Transverse colon (tissue), 3 donors: ENCODE data around the gene APMAP.

Experiments
- EP300 ChIP-seq: sonication (generic); formaldehyde crosslinking; IDR thresholded peaks from one replicate; pipeline ENCODE4 v1.6.1; 2017; ENCODE audit warnings: antibody characterized with exemption, low read depth
- TF ChIP-seq, protein P1 (sequence below), 5 experiments: fragments of 200-600 bp in 3 of 5; fragments of 450-650 bp in 2 of 5; sonication (generic) in 3 of 5; IDR thresholded peaks; 1 replicate in 2 of 5; 2 replicates in 3 of 5; pipeline ENCODE4 v1.5.1; 2016 to 2017; ENCODE audit warnings: antibody characterized with exemption in 5 of 5, inconsistent platforms in 3 of 5, mild to moderate bottlenecking in 2 of 5, moderate library complexity in 1 of 5

DNA sequence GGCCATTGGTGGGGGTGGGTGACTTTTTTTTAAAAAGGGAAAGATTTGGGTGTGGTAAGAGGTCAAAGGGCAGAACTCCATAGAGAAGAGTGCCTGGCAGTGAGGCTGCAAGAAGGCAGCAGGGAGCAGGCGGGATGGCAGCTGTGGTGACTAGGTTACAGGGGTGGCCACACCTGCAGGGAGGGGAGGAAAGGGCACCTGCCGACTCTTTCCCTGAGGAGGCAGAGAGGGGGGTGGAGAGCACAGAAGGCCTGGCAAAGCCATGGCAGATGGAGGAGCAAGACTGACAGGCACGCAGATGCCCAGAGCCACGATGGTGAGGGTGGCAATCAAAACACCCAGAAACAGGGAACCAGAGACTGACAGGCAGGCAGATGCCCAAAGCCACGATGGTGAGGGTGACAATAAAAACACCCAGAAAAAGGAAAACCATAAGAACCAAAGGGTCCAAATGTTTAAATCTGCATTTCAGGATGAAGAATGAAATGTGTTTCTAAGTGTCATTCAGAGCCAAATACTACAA lies 24.2 kb downstream of the APMAP start:
- TF ChIP-seq, protein P1, sequence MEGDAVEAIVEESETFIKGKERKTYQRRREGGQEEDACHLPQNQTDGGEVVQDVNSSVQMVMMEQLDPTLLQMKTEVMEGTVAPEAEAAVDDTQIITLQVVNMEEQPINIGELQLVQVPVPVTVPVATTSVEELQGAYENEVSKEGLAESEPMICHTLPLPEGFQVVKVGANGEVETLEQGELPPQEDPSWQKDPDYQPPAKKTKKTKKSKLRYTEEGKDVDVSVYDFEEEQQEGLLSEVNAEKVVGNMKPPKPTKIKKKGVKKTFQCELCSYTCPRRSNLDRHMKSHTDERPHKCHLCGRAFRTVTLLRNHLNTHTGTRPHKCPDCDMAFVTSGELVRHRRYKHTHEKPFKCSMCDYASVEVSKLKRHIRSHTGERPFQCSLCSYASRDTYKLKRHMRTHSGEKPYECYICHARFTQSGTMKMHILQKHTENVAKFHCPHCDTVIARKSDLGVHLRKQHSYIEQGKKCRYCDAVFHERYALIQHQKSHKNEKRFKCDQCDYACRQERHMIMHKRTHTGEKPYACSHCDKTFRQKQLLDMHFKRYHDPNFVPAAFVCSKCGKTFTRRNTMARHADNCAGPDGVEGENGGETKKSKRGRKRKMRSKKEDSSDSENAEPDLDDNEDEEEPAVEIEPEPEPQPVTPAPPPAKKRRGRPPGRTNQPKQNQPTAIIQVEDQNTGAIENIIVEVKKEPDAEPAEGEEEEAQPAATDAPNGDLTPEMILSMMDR (IDR thresholded peaks at IDR 0.05): no peak
- TF ChIP-seq EP300: no peak
